Thyroid gland (tissue), 4 donors: ENCODE measurements around the gene SPRY1.

ENCODE experiments used
- CTCF ChIP-seq, 6 experiments: fragments of 200-600 bp in 3 of 6; fragments of 450-650 bp in 3 of 6; sonication (generic) in 3 of 6; IDR thresholded peaks; one replicate each; pipeline ENCODE4 v1.5.1; 2016 to 2019; ENCODE audit warnings: antibody characterized with exemption in 6 of 6, mild to moderate bottlenecking in 2 of 6, inconsistent platforms in 1 of 6, moderate library complexity in 1 of 6
- POLR2A ChIP-seq, 2 donors: fragments of 450-650 bp; IDR thresholded peaks; one replicate each; pipeline ENCODE4 v1.6.1; 2017; ENCODE audit warnings: antibody characterized with exemption in 2 of 2, mild to moderate bottlenecking in 2 of 2, moderate library complexity in 1 of 2

GRCh38 chr4:123427951-123428350 is 31.4 kb downstream of the SPRY1 start:
- TF ChIP-seq POLR2A (IDR thresholded peaks at IDR 0.05) (no peak), CTCF (IDR thresholded peaks at IDR 0.05) (no peak)
